GM18870 (cell line): ENCODE measurements around the gene CSNK1A1.
"Not testable (repeated sequence)": the region's sequence is repeated elsewhere in the genome, so short reads cannot be mapped to it uniquely, and the experiment has no call there.

Experiments
- ATAC-seq: cut with Tn5 transposase; IDR thresholded peaks from one replicate; pipeline ENCODE4 v1.9.1; 2021; ENCODE audit warnings: moderate library complexity; ENCODE audit not compliant: unreplicated experiment

Gene CSNK1A1

GRCh38 chr5:149532413-149532812 is 18.8 kb downstream of the CSNK1A1 start:
- no peak for ATAC-seq

GRCh38 chr5:149529463-149529862 is 21.8 kb downstream of the CSNK1A1 start:
- ATAC-seq, result no peak

GRCh38 chr5:149528281-149529060 is 22.8 kb downstream of the CSNK1A1 start:
- ATAC-seq, result no peak

GRCh38 chr5:149526845-149527590 is 24.2 kb downstream of the CSNK1A1 start:
- no peak for ATAC-seq

DNA sequence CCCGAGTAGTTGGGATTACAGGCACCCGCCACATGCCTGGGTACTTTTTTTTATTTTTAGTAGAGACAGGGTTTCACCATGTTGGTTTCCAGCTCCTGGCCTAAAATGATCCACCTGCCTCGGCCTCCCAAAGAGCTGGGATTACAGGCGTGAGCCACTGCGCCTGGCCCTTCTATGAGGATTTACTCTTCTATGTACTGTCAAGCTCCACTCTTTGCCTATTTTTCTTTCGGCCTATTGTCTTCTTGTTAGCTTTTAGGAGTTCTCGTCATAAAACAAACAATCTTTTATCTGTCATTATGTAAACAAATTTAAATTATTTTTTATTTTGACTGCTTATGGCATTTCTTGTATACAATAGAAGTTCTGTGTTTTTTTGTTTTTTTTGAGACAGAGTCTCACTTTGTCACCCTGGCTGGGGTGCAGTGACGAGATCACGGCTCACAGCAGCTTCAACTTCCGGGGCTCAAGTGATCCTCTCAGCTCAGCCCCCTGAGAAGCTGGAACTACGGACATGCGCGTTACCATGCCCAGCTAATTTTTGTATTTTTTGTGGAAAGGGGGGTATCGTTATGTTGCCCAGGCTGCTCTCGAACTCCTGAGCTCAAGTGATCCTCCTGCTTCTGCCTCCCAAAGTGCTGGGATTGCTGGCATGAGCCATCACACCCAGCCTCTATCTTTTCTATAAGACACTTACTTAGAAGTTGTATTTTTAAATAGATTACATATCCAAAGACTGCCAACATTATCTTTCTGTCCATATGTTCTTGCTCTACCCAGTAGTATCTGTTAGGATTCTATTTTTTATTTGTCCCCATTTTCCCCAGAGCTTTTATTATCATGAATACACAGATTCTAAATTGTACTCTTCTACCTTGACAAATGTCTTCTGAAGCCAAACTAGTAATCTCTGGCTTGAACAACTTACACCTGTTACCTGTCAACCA is 29.2 kb downstream of the CSNK1A1 start:
- no peak for ATAC-seq

GRCh38 chr5:149519601-149520000 is 31.6 kb downstream of the CSNK1A1 start:
- no peak for ATAC-seq

DNA sequence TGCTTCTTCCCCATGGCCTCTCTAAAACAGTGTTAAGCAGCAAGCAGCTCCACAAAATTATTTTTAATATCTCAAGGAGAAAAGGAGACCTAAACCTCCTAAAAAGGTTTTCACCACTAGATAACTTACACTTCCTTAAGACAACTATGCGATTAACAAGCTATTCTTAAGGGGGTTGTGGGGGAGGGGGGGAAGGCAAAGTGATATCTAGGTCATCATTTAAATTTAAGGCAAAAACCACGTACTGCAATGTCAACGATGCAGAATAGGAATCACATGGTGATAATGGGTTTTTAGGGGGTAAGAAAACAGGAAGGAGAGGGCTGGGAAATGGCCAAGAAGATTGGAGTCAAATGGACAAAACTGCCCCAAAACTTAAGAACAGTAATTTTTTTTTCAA is 32.6 kb downstream of the CSNK1A1 start:
- ATAC-seq, result no peak

DNA sequence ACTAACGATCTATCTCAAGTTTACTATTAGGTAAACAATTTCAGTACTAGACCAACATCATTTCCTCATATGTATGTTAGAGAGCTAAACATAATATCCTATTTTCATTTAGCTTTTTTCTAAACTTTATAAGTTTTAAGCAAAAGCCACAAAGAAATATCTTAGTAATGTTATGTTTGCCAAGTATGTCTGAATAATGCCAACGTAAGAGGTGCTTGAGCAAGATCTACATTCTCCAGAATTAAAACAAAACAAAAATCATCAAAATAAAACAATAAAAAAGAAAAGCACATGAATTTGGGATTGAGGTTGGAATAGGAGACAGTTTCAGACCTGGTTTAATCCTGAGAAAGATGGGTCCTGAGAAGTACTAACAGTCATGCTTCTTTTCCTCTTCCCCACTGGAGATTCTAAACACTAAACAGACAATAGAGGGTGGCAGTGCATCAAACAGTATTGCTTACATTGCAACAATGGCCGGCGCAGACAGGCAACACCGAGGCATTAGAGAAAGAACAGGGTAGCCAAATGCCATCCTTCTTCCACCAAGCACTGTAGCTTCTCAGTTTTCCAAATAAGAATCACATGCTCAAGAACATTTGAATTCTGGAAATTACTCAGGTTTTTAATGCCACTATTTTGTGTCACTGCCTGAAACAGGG is 33.6 kb downstream of the CSNK1A1 start:
- ATAC-seq, result no peak

DNA sequence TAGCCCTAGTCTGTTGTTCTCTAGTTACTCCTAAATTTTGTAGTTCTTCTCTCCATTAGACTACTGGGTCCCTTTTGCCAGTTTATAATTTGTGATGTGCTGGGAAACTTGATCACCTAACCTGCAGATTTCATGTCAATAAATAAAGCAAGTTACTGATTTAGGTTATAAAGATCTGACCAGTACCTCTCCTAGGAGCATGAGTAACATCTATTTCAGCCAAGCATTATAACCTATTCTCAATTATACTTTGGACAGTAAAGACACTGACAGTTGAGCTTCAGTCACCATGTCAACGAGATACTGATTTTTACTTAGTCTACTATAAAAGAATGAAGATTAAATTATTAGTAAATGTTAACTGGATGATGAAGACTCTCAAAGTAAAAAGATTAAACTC is 36.7 kb downstream of the CSNK1A1 start:
- no peak for ATAC-seq

DNA sequence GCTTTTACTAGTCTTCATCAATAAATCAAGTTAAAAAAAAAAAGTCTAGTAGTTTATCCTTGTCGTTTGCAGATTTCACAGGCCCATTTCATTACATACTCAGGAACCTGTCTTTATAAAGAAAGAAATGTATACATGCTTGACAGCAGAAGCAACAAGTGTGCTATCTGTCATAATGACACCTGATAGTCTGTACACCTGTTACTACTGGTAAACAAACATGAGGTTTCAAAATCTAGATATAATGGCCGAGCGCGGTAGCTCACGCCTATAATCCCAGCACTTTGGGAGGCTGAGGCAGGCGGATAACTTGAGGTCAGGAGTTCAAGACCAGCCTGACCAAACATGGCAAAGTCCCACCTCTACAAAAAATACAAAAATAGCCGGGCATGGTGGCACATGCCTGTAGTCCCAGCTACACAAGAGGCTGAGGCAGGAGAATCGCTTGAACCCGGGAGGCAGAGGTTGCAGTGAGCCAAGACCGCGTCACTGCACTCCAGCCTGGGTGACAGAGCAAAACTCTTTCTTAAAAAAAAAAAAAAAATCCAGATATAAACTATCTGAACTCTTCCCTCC is 37.8 kb downstream of the CSNK1A1 start:
- not testable (repeated sequence) for ATAC-seq

DNA sequence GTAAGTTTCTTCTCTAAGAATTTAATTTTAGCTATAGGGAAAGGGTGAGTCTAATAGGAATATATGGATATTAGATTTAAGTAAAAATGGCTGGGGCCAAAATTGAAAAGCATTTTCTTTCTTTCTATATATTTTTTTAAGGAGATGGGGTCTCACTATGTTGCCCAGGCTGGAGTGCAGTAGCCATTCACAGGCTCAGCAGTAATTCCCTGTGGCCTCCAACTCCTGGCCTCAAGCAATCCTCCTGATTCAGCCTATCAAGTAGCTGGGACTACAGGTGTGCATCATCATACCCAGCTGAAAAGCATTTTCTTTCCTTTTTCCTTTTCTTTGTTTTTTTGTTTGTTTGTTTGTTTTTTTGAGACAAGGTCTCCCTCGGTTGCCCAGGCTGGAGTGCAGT is 41.1 kb downstream of the CSNK1A1 start:
- ATAC-seq, result no peak

DNA sequence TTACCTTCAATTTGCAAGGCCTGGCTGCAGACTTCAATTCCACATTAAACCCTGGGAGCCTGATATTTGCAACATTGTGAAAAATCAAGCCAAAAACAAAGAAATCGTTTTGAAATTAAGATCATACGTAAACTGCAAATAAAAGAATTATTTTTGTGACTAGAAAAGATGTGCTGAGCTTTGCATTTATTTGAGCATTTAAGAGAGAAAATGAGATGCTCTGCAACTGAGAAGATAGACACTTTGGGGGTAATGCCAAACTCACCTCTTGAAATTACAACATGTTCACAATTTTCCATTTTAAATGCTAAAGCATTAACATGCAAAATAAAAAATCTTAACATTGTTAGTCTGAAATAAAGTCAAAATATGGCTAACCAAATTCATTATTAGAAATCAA is 46.6 kb downstream of the CSNK1A1 start:
- ATAC-seq, result no peak

DNA sequence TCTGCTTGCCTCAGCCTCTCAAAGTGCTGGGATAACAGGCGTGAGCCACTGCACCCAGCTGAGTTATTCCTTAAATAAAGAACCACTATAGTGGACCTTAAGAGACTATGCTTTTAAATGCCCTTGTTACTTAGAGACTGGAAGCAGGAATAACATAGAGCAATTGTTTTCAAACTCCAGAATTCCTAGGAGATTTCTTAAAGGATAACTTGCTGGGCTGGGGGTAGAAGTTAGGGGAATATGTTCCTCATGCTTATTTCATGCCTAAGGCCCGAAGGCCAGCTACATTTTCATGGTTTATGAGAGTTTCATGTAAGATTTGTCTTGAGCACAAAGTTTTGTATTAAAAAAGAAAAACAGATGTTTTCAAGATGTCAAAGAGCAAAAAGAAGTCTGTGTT is 48.2 kb downstream of the CSNK1A1 start:
- ATAC-seq, result no peak

DNA sequence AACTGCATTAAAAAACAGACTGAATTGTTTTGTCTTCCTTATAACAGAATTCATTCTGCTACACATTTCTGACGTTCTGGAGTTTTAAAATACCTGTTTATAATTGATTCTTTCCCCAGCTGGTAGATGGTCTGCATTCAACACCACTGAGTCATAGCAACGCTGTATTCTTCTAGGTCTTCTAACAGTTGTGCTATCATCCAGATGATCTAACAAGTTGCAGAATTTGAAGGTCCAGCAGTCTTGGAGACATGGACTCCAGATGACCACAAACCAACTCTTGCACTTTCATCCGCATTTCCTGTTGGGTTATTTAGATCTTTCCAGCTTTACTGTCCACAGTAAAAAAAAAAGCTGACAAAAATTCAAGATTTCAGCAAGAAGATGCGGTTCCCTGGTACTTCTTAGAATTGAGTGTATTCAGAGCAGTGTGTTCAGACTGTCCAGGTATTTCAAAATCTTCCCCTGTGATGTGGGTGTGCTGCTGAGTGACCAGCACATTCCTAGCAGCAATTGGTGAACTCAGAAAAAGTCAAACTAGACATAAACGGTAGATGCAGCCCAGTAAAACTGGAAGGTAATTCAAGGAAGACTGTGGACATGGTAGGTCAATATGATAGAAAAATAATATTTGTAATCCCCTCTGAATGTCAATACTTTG is 50.2 kb downstream of the CSNK1A1 start:
- no peak for ATAC-seq

GRCh38 chr5:149498724-149499336 is 52.4 kb downstream of the CSNK1A1 start:
- ATAC-seq, result no peak

DNA sequence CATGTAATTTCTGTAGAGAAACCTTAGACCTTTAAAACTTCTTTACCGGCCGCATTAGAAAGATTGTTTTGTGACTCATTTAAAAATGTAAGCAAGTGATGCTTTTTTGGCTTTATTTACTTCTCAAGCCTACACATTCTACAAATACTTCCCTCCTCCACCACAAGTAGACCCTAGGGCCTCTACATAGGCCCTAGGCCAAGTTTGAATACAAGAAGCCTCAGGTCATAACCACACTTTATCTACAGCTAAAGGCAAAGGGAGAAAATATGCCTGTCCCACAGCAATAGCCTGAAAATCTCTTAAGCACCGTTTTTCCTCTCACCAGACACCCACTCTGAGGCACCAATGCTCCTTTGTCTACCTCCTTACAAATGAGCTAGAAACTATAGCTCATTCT is 53.9 kb downstream of the CSNK1A1 start:
- ATAC-seq, result no peak

DNA sequence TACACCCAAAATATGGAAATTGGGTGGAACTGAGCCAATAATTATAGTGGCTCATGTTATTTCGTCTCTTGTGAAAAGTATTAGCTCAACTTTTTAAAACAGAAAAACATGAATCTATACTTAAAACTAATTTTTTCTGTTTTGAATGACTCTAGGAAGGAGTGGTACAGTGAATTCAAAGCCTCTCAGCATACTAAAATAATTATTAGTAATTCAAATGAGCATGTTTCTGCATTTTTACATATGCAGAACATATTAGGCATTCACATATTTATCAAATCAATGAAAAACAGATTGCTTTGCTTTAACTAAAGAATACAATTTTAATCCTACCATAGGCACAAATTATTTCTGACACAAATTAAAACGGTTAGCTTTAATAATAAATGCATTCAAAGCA is 54.3 kb downstream of the CSNK1A1 start:
- ATAC-seq, result no peak

DNA sequence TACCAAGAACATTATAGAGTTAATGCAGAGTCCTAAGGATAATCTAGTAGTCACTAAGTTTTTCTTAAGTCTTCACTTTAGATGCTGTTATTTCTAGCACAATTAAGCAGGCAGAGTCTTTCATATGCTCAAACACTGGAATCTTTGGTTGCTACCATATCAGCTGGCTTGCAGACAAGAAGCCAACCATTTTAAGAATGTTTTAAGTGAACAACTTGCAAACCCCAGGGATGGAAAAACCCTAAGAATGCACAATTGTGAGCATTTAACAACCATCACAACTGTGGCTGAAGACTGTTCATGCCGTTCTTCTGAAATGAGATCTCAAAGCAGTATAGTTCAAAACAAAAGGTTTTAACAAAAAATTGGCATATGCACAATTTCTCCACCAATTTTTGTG is 55.1 kb downstream of the CSNK1A1 start:
- no peak for ATAC-seq

GRCh38 chr5:149495673-149496072 is 55.6 kb downstream of the CSNK1A1 start:
- no peak for ATAC-seq

GRCh38 chr5:149493316-149493715 is 57.9 kb downstream of the CSNK1A1 start:
- no peak for ATAC-seq
